ENCODE results near the gene GARIN3. TPM values are rescaled to one million over a fixed set of nuclear protein-coding genes. Genes with fewer than 3 reads are reported as not detected.

GARIN3 gene
- total and polyA plus RNA-seq, 12 donors = not detected

DNA sequence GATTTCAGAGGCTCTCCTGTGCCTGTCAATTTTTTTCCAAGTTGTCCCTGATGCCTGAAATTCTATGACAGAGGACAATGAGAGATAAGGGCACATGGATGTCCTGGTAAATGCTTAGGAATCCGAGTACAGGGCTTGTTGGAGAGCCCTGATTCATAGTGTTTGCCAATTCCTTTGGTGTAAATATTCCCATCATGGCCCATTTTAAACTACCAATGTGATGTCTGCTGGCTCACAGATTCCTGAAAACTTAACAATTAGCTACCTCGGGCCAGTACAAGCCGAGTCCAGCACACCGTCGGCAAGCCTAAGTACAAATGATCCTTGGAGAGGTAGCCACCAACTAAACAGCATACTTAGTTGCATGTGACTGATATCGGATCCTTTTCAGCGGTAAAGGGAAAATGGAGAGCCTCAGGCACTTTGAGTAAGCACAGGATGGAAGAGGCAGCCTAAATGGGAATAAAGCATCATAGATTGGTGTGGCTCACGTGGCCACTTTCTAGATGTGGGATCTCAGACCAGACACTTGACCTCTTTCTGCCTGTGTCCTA, 18.1 kb upstream of the GARIN3 start:
- Histone ChIP-seq H3K4me1 (replicated peaks in 1 of 2) (no peaks in the 10 kb centered on the region), H3K27me3 (no peaks in the 10 kb centered on the region), H3K27ac (no peak overlapping the region), H3K36me3 (replicated peaks in 1 of 2) (no peaks in the 10 kb centered on the region), H3K4me3 (no peak overlapping the region), H3K9me3 (replicated peaks in 1 of 3) (no peaks in the 10 kb centered on the region)
- WGBS, 4 donors = 69 to 93% (median 83%) methylated on average over 8 of the region's 8 CpGs
- TF ChIP-seq POLR2A (IDR thresholded peaks at IDR 0.05) = no peak
- TF ChIP-seq, protein P1, sequence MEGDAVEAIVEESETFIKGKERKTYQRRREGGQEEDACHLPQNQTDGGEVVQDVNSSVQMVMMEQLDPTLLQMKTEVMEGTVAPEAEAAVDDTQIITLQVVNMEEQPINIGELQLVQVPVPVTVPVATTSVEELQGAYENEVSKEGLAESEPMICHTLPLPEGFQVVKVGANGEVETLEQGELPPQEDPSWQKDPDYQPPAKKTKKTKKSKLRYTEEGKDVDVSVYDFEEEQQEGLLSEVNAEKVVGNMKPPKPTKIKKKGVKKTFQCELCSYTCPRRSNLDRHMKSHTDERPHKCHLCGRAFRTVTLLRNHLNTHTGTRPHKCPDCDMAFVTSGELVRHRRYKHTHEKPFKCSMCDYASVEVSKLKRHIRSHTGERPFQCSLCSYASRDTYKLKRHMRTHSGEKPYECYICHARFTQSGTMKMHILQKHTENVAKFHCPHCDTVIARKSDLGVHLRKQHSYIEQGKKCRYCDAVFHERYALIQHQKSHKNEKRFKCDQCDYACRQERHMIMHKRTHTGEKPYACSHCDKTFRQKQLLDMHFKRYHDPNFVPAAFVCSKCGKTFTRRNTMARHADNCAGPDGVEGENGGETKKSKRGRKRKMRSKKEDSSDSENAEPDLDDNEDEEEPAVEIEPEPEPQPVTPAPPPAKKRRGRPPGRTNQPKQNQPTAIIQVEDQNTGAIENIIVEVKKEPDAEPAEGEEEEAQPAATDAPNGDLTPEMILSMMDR (IDR thresholded peaks at IDR 0.05) = no peak
- no peak for DNase-seq
- intact Hi-C loops (cut with DNase I) = no loop called here

DNA sequence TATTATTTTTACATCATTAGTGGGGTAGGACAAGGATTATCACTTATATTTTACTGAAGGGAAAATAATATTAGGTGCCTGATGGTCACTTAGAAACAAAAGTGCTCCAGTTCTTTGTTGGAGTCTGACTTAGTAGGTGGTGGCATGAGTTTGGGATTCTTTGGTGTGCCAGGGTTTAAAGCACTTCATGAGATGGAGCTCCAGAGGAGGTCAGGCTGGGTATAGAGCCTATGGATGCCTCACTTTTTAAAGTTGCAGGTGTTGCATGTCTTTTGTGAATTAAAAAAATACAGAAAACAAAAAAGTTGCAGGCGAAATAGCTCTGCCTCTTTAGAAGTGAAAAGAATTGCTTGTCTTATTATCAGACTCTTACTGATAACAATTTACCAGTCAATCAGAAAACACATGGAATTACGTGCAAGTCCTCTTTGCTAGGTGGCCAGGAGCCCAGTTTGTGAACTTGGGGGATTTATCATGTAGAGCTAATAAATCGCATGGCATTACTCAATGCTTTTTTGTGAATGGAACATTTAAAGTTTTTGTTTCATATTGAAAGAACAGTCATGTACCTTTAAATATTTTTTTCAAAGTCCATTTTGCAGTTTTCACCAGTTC, 16.2 kb upstream of the GARIN3 start:
- H3K9me3 ChIP-seq (replicated peaks in 1 of 3) = no peaks in the 10 kb centered on the region
- H3K27me3 ChIP-seq = no peaks in the 10 kb centered on the region
- no peak for TF ChIP-seq POLR2A (IDR thresholded peaks at IDR 0.05)
- TF ChIP-seq, protein P1 (IDR thresholded peaks at IDR 0.05) = no peak
- H3K36me3 ChIP-seq (replicated peaks in 1 of 2) = no peaks in the 10 kb centered on the region
- intact Hi-C loops (cut with DNase I) = no loop called here
- DNase-seq = no peak
- 58 to 68% (median 63%) methylated on average over 3 of the region's 3 CpGs for WGBS, 4 donors
- H3K4me3 ChIP-seq = no peak overlapping the region
- no peak overlapping the region for H3K27ac ChIP-seq
- no peaks in the 10 kb centered on the region for H3K4me1 ChIP-seq (replicated peaks in 1 of 2)

DNA sequence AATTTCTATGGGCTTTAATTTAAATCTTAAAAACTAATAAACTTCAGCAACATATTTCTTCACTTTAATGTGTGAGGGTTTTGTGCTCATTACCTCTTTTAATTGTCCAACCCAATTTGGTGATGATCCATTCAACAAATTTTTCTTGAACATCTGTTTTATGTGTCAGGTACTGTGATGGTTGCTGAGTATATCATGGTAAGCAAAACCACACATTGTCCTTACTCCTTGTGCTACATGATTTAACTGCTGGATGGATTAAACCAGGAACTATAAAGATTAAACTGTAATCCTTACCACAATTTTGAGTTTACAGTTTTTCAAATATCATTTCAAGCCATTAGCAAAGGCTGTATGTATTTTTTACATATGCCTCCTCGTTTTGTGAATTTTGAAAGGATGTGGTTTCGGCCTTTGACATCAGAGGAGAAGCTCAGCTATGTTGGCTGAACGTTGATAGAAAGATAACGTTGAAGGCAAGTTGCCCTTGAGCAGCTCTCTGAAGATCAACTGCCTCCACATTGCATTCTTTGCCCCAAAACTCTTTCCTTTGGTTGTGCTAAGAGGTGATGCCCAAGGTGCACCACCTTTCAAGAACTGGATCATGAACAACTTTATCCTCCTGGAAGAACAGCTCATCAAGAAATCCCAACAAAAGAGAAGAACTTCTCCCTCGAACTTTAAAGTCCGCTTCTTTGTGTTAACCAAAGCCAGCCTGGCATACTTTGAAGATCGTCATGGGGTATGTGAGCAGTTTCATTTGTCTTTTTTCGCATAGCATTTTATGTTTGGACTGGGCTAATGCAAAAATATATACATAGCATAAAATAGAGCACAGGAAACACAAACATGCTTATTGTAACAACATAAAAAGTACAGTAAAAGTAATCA, 14.6 kb upstream of the GARIN3 start, which contains the start of gene ITK:
Gene ITK (plus strand): TSS at position 467 of the 891 bp plus-strand sequence. CDS start 138 bp downstream, at position 605.
- TF ChIP-seq POLR2A (IDR thresholded peaks at IDR 0.05) = no peak
- TF ChIP-seq, protein P1 (IDR thresholded peaks at IDR 0.05) = no peak
- Histone ChIP-seq H3K9me3 (replicated peaks in 1 of 3) (no peaks in the 10 kb centered on the region), H3K4me3 (no peak within 1 kb of the TSS), H3K27me3 (no peaks in the 10 kb centered on the region), H3K4me1 (replicated peaks in 1 of 2) (no peaks in the 10 kb centered on the region), H3K27ac (no peak within 1 kb of the TSS), H3K36me3 (replicated peaks in 1 of 2) (no peaks in the 10 kb centered on the region)
- 60 to 72% (median 64%) methylated on average over 8 of the region's 8 CpGs for WGBS, 4 donors
- no peak for DNase-seq
- intact Hi-C loops (cut with DNase I) = no loop called here

DNA sequence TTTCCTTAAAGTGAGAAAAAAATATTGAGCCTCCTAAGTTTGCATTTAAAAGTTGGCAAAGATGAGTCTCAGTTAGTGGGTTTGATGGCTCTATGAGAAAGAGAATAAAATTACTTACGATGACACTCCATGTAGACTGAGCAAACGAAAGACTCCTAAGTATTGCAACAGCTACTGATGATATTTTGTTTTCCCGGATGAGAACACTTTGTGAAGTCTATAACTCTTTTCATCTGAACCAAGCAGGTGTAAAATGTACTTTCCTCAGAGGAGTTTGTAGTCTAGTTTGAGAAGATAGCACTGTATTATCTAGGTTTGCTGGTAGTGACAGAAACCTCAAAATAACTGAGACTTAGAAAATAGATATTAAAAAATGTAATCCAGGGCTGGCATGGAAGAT, 12.9 kb upstream of the GARIN3 start:
- Histone ChIP-seq H3K4me3 (no peak overlapping the region), H3K4me1 (replicated peaks in 1 of 2) (no peaks in the 10 kb centered on the region), H3K27me3 (no peaks in the 10 kb centered on the region), H3K36me3 (replicated peaks in 1 of 2) (no peaks in the 10 kb centered on the region), H3K9me3 (replicated peaks in 1 of 3) (no peaks in the 10 kb centered on the region), H3K27ac (no peak overlapping the region)
- 65 to 91% (median 78%) methylated on average over 3 of the region's 3 CpGs for WGBS, 4 donors
- TF ChIP-seq, protein P1 (IDR thresholded peaks at IDR 0.05) = no peak
- no peak for TF ChIP-seq POLR2A (IDR thresholded peaks at IDR 0.05)
- no peak for DNase-seq
- intact Hi-C loops (cut with DNase I) = no loop called here

Data from adrenal gland (tissue), 12 donors.